ENCODE data around the gene NDUFS8. TPM values are rescaled to one million over a fixed set of nuclear protein-coding genes. Genes with fewer than 3 reads are reported as not detected.

Gene NDUFS8
- total RNA-seq, 1 experiment from 2014 or later, result 334 TPM

DNA sequence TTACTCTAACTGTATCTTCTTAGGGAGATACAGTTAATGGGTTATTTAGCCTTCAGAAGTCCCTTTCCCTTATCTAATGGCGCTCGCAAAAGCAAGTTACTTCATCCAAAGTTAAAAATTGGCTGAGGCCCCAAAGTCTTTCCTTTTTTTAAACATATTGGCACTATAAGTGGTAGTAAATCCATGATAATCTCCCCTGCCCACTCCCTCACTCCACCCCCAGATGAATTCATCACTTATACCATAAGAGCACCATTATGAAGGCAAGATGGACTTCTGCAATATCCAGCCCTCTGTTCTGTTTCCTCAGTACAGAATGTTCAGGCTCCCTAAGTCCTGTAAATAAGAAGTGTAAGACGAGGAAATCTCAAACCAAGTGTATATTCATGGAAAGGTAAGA, 53.0 kb downstream of the NDUFS8 start:
- Histone ChIP-seq H3K9me3 (no peaks in the 10 kb centered on the region), H3K4me3 (ENCODE audit: low read depth, low read length) (no peak overlapping the region), H3K4me1 (no peaks in the 10 kb centered on the region), H3K27me3 (replicated peaks; ENCODE audit: control insufficient read depth, insufficient read depth, low read length) (no peaks in the 10 kb centered on the region), H3K36me3 (ENCODE audit: control insufficient read depth, insufficient read depth, low read length) (peaks cover 5% of the 10 kb centered on the region)
- peaks cover 14% of the 10 kb centered on the region for H3K4me1 Mint-ChIP-seq (ENCODE audit: low read depth, unreplicated experiment)
- no TSS peak for BruUV-seq (replicated peaks)
- peaks cover 75% of the 10 kb centered on the region for H3K36me3 Mint-ChIP-seq (ENCODE audit: insufficient read depth, unreplicated experiment)
- H3K4me3 Mint-ChIP-seq (ENCODE audit: unreplicated experiment), result no peak overlapping the region
- TF ChIP-seq, protein P1, sequence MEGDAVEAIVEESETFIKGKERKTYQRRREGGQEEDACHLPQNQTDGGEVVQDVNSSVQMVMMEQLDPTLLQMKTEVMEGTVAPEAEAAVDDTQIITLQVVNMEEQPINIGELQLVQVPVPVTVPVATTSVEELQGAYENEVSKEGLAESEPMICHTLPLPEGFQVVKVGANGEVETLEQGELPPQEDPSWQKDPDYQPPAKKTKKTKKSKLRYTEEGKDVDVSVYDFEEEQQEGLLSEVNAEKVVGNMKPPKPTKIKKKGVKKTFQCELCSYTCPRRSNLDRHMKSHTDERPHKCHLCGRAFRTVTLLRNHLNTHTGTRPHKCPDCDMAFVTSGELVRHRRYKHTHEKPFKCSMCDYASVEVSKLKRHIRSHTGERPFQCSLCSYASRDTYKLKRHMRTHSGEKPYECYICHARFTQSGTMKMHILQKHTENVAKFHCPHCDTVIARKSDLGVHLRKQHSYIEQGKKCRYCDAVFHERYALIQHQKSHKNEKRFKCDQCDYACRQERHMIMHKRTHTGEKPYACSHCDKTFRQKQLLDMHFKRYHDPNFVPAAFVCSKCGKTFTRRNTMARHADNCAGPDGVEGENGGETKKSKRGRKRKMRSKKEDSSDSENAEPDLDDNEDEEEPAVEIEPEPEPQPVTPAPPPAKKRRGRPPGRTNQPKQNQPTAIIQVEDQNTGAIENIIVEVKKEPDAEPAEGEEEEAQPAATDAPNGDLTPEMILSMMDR (IDR thresholded peaks at IDR 0.05; ENCODE audit: insufficient read depth in 1 of 2, low read depth in 1 of 2, low read length in 1 of 2, severe bottlenecking in 1 of 2, unreplicated experiment in 1 of 2), result no peak
- no peaks in the 10 kb centered on the region for H3K9me3 Mint-ChIP-seq (ENCODE audit: unreplicated experiment)
- no peak for DNase-seq
- H3K27me3 Mint-ChIP-seq (ENCODE audit: insufficient read depth, unreplicated experiment), result no peaks in the 10 kb centered on the region
- ChIA-PET POLR2A (interaction anchor here (0.6 kb wide), 1 partner anchor 85 kb away, joined by 5 read pairs; no protein-coding TSS in a partner anchor), CTCF (no interaction called here)
- intact Hi-C loops (cut with micrococcal nuclease; ENCODE audit: unreplicated experiment), result no loop called here
- H3K27ac Mint-ChIP-seq (ENCODE audit: unreplicated experiment), result no peak overlapping the region

Small RNA genes within 50 kb of the gene (microRNA-seq; reads per million reads assigned to microRNA genes)
- gene MIR4691, result not detected
- not detected for gene MIR6753
- gene MIR7113, result 2.8 reads per million, percentile 16 among the genes with 10 or more reads in this experiment

Other genes with a start within 250 kb of the NDUFS8 start
- 26.5 and 29.3 TPM in 2 replicates for gene UNC93B1, start 26.6 kb upstream of the NDUFS8 start, total RNA-seq (2022)
- gene ALDH3B1, start 20.4 kb upstream of the NDUFS8 start, total RNA-seq (2022), result 8.2 and 9.1 TPM in 2 replicates
- gene TCIRG1, start 8.3 kb downstream of the NDUFS8 start, total RNA-seq (2022), result 2.7 and 2.8 TPM in 2 replicates
- 169 TPM in 2 replicates for gene CHKA, start 90.7 kb downstream of the NDUFS8 start, total RNA-seq (2022)
- 89.1 and 91.2 TPM in 2 replicates for gene KMT5B, start 182.6 kb downstream of the NDUFS8 start, total RNA-seq (2022)
- gene C11orf24, start 241.3 kb downstream of the NDUFS8 start, total RNA-seq (2022), result 79.8 and 83.2 TPM in 2 replicates

Data from Caco-2 (cell line).